Endothelial cell of umbilical vein (primary cell): ENCODE data around the gene NFATC2. TPM values are rescaled to one million over a fixed set of nuclear protein-coding genes. Genes with fewer than 3 reads are reported as not detected.

Source experiments
- BruUV-seq: library from RNA; stranded (reverse); fragments of 400-500 nt; replicated peaks from 2 replicates; lab custom pipeline; 2021; lab: Mats Ljungman, UMichigan
- CTCF ChIA-PET: fragments of 300-600, 350-600 bp; sonication (Branson Sonifier 250); formaldehyde crosslinking; loops from one replicate; lab custom pipeline; 2021; ENCODE audit warnings: antibody characterized with exemption, inconsistent platforms; lab: Charles Lee
- POLR2A ChIA-PET: fragments of 300-600, 350-600 bp; sonication (Branson Sonifier 250); formaldehyde crosslinking; loops from one replicate; lab custom pipeline; 2021; ENCODE audit warnings: antibody characterized with exemption, inconsistent platforms; lab: Charles Lee
- DNase-seq: peaks from one replicate; pipeline ENCODE4 v3.0.0-alpha.2; 2011; ENCODE audit warnings: low read depth, low spot score
- FAIRE-seq: peaks from 2 replicates; lab custom pipeline; 2011; peaks lifted over from hg19 to GRCh38; lab: Jason Lieb, UNC
- H2AFZ ChIP-seq: 2 replicates; pipeline ENCODE4 v1.6.0; 2012; ENCODE audit warnings: low read depth, low read length, control low read depth, inconsistent platforms
- H3K27ac ChIP-seq: 2 replicates; pipeline ENCODE4 v1.5.1; 2011; ENCODE audit warnings: low read depth, mild to moderate bottlenecking, control low read depth, low read length, moderate library complexity; ENCODE audit not compliant: insufficient read depth
- H3K27me3 ChIP-seq, 2 experiments: 2 replicates each; pipeline versions ENCODE4 v1.6.0 to v1.6.1; 2011; ENCODE audit warnings: low read length in 2 of 2, mixed read lengths in 1 of 2; ENCODE audit not compliant: control insufficient read depth in 2 of 2, insufficient read depth in 2 of 2
- H3K36me3 ChIP-seq, 2 experiments: 2 replicates in 1 of 2; 3 replicates in 1 of 2; pipeline ENCODE4 v1.5.1; 2011; ENCODE audit warnings: low read length in 2 of 2, mild to moderate bottlenecking in 1 of 2, moderate library complexity in 1 of 2; ENCODE audit not compliant: control insufficient read depth in 2 of 2, insufficient read depth in 2 of 2; ENCODE audit errors: extremely low read depth in 1 of 2
- H3K4me1 ChIP-seq: 3 replicates; pipeline ENCODE4 v1.5.1; 2011; ENCODE audit warnings: mild to moderate bottlenecking, low read length; ENCODE audit not compliant: control insufficient read depth, insufficient read depth; ENCODE audit errors: extremely low read depth
- H3K4me2 ChIP-seq: 2 replicates; pipeline ENCODE4 v1.6.1; 2011; ENCODE audit warnings: low read length, control low read depth, mixed read lengths; ENCODE audit not compliant: insufficient read depth
- H3K4me3 ChIP-seq, 3 experiments: fragments of 200-600 bp in 1 of 3; sonication (generic), shearing (Covaris generic) in 1 of 3; replicated peaks in 1 of 3; 2 replicates each; pipeline ENCODE4 v1.5.1; 2011 to 2016; ENCODE audit warnings: control low read depth in 3 of 3, low read length in 3 of 3, mild to moderate bottlenecking in 2 of 3, inconsistent platforms in 1 of 3, low read depth in 1 of 3, moderate library complexity in 1 of 3; ENCODE audit not compliant: insufficient read depth in 1 of 3
- H3K79me2 ChIP-seq: 2 replicates; pipeline ENCODE4 v1.6.0; 2012; ENCODE audit warnings: low read length, inconsistent platforms; ENCODE audit not compliant: control insufficient read depth, insufficient read depth
- H3K9ac ChIP-seq: replicated peaks from 2 replicates; pipeline ENCODE3; 2011; ENCODE audit warnings: low read length, control low read depth; ENCODE audit not compliant: insufficient read depth; ENCODE audit errors: extremely low read depth
- H3K9me1 ChIP-seq: replicated peaks from 3 replicates; pipeline ENCODE4 v1.6.0; 2011; ENCODE audit warnings: mild to moderate bottlenecking, low read length; ENCODE audit not compliant: control insufficient read depth, insufficient read depth; ENCODE audit errors: extremely low read depth
- H3K9me3 ChIP-seq: replicated peaks from 2 replicates; pipeline ENCODE4 v1.5.1; 2012; ENCODE audit warnings: low read length, inconsistent platforms; ENCODE audit not compliant: control insufficient read depth, insufficient read depth
- H4K20me1 ChIP-seq: replicated peaks from 2 replicates; pipeline ENCODE3; 2011; ENCODE audit warnings: mild to moderate bottlenecking, low read length; ENCODE audit not compliant: control insufficient read depth, insufficient read depth; ENCODE audit errors: extremely low read depth
- EZH2 ChIP-seq: IDR thresholded peaks from 2 replicates; pipeline ENCODE4 v1.6.1; 2012; ENCODE audit warnings: borderline replicate concordance, low read depth, mild to moderate bottlenecking, moderate library complexity, low read length, inconsistent platforms; ENCODE audit not compliant: severe bottlenecking
- POLR2A ChIP-seq: IDR thresholded peaks from 2 replicates; pipeline ENCODE4 v1.6.1; 2012; ENCODE audit warnings: low read depth, mild to moderate bottlenecking, control low read depth, low read length
- dilution Hi-C: fragments of 300-500 bp; cut with MboI; formaldehyde crosslinking; loops from one replicate; pipeline ENCODE4 v1.15.0; 2019; ENCODE audit warnings: low sequenced_read_pairs; ENCODE audit not compliant: extremely low pct_ligation_motif_present
- intact Hi-C: fragments of 100-400 bp; cut with micrococcal nuclease; formaldehyde crosslinking; loops from one replicate; pipeline ENCODE4 v1.10.0; 2022
- polyA plus RNA-seq, 4 experiments: library from polyadenylated mRNA; depleted of rRNA in 3 of 4; stranded (reverse) in 3 of 4; unstranded in 1 of 4; fragments of >200 nt; gene quantifications; 2 replicates each; pipeline versions ENCODE4 v1.2.1 to v1.2.3, GENCODE V29; 2011 to 2012; ENCODE audit warnings: missing spikeins in 1 of 4
- total RNA-seq: library from RNA; stranded (reverse); gene quantifications from 2 replicates; pipeline ENCODE4 v1.2.3, GENCODE V29; 2021
- TF ChIP-seq, protein P1 (sequence below), 2 donors: IDR thresholded peaks; 1 replicate in 1 of 2; 2 replicates in 1 of 2; pipeline ENCODE4 v1.5.1; 2011; ENCODE audit warnings: low read length in 2 of 2, mild to moderate bottlenecking in 2 of 2, moderate library complexity in 2 of 2, control low read depth in 1 of 2, inconsistent platforms in 1 of 2, low read depth in 1 of 2; ENCODE audit not compliant: insufficient read depth in 1 of 2; ENCODE audit errors: extremely low read depth in 1 of 2
- TF ChIP-seq, protein P2 (sequence below): IDR thresholded peaks from 2 replicates; pipeline ENCODE4 v1.6.1; 2011; ENCODE audit not compliant: insufficient read depth, insufficient read length

NFATC2 gene
- total and polyA plus RNA-seq, 2 donors (not counting 3 experiments of a cell fraction or from before 2014, with no cell fraction given): 3.1 to 13.0 TPM

DNA sequence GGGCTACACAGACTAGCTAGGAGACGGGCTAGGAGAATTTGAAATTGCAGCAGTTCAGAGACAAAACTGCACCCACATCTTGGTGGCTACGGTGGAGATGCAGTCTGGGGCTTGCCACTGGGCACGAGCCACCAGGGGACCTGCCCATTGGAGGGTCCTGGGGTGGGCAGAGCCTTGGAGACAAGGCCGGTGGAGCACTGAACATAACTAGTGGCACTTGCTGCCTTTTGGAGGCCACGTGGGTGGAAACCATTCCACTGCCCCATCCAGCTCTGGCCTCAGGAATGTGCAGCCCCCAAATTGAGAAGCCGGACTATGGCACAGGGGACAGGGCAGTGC, 113.4 kb downstream of the NFATC2 start:
- H3K27ac ChIP-seq: peak overlapping the region; percentile 9
- ChIA-PET CTCF (interaction anchor here (0.9 to 2.0 kb wide), 6 partner anchors 11 to 195 kb away, joined by 3 to 12 read pairs (median 4); no protein-coding TSS in a partner anchor), POLR2A (no interaction called here)
- intact Hi-C loops: no loop called here
- no peak overlapping the region for H3K4me3 ChIP-seq
- H2AFZ ChIP-seq: no peak overlapping the region
- H3K4me1 ChIP-seq: peaks cover 14% of the 10 kb centered on the region
- no peak for FAIRE-seq
- dilution Hi-C loops: no loop called here
- no peaks in the 10 kb centered on the region for H3K9me3 ChIP-seq
- BruUV-seq: no TSS peak
- no peaks in the 10 kb centered on the region for H4K20me1 ChIP-seq
- H3K9me1 ChIP-seq: no peaks in the 10 kb centered on the region
- DNase-seq: no peak
- H3K9ac ChIP-seq: no peak overlapping the region
- TF ChIP-seq POLR2A (no peak), EZH2 (no peak)
- TF ChIP-seq, protein P1, sequence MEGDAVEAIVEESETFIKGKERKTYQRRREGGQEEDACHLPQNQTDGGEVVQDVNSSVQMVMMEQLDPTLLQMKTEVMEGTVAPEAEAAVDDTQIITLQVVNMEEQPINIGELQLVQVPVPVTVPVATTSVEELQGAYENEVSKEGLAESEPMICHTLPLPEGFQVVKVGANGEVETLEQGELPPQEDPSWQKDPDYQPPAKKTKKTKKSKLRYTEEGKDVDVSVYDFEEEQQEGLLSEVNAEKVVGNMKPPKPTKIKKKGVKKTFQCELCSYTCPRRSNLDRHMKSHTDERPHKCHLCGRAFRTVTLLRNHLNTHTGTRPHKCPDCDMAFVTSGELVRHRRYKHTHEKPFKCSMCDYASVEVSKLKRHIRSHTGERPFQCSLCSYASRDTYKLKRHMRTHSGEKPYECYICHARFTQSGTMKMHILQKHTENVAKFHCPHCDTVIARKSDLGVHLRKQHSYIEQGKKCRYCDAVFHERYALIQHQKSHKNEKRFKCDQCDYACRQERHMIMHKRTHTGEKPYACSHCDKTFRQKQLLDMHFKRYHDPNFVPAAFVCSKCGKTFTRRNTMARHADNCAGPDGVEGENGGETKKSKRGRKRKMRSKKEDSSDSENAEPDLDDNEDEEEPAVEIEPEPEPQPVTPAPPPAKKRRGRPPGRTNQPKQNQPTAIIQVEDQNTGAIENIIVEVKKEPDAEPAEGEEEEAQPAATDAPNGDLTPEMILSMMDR (IDR thresholded peaks at IDR 0.05; ENCODE audit: extremely low read depth in 1 of 2, insufficient read depth in 1 of 2, low read depth in 1 of 2, low read length in 2 of 2): no peak
- TF ChIP-seq, protein P2, sequence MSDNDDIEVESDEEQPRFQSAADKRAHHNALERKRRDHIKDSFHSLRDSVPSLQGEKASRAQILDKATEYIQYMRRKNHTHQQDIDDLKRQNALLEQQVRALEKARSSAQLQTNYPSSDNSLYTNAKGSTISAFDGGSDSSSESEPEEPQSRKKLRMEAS: no peak
- peaks cover 0 to 6% of the 10 kb centered on the region in 2 experiments for H3K36me3 ChIP-seq
- H3K27me3 ChIP-seq: no peaks in the 10 kb centered on the region
- H3K4me2 ChIP-seq: no peak overlapping the region
- H3K79me2 ChIP-seq: no peaks in the 10 kb centered on the region
